Mesenchymal stem cell (in vitro differentiated cells and primary cell): ENCODE data around the gene CHMP4A.
"Not testable (repeated sequence)": the region's sequence is repeated elsewhere in the genome, so short reads cannot be mapped to it uniquely, and the experiment has no call there.

Experiments
- DNase-seq: peaks from one replicate; pipeline ENCODE4 v3.0.0-alpha.2; 2013
- H2AFZ ChIP-seq: one replicate; pipeline ENCODE4 v1.6.1; 2013; ENCODE audit warnings: low read depth, mild to moderate bottlenecking, control low read depth, inconsistent platforms, low read length, moderate library complexity
- H2AK5ac ChIP-seq: 2 replicates; pipeline ENCODE4 v1.6.1; 2013; ENCODE audit warnings: low read length, moderate library complexity, mild to moderate bottlenecking, inconsistent platforms; ENCODE audit not compliant: severe bottlenecking
- H2BK120ac ChIP-seq: one replicate; pipeline ENCODE4 v1.6.1; 2013; ENCODE audit warnings: low read depth, mild to moderate bottlenecking, inconsistent platforms, low read length, moderate library complexity
- H2BK12ac ChIP-seq, 2 experiments: one replicate each; pipeline ENCODE4 v1.6.1; 2013; ENCODE audit warnings: inconsistent platforms in 2 of 2, low read length in 2 of 2, mild to moderate bottlenecking in 2 of 2, moderate library complexity in 2 of 2, control low read depth in 1 of 2
- H2BK15ac ChIP-seq: one replicate; pipeline ENCODE4 v1.6.1; 2013; ENCODE audit warnings: mild to moderate bottlenecking, low read depth, inconsistent platforms; ENCODE audit not compliant: poor library complexity, severe bottlenecking
- H2BK5ac ChIP-seq: 2 replicates; pipeline ENCODE4 v1.6.1; 2013; ENCODE audit warnings: low read depth, mild to moderate bottlenecking, low read length, control low read depth, inconsistent platforms; ENCODE audit not compliant: poor library complexity, severe bottlenecking
- H3K14ac ChIP-seq, 2 experiments: one replicate each; pipeline ENCODE4 v1.6.1; 2013; ENCODE audit warnings: inconsistent platforms in 2 of 2, low read length in 2 of 2, control low read depth in 1 of 2, mild to moderate bottlenecking in 1 of 2, moderate library complexity in 1 of 2
- H3K18ac ChIP-seq, 2 experiments: one replicate each; pipeline ENCODE4 v1.6.1; 2013; ENCODE audit warnings: inconsistent platforms in 2 of 2, low read length in 2 of 2, control low read depth in 1 of 2, low read depth in 1 of 2, mild to moderate bottlenecking in 1 of 2
- H3K23ac ChIP-seq, 2 experiments: one replicate each; pipeline ENCODE4 v1.6.1; 2013; ENCODE audit warnings: inconsistent platforms in 2 of 2, low read length in 2 of 2, mild to moderate bottlenecking in 2 of 2, moderate library complexity in 2 of 2, control low read depth in 1 of 2
- H3K27ac ChIP-seq: 2 replicates; pipeline ENCODE4 v1.5.1; 2013; ENCODE audit warnings: mild to moderate bottlenecking, moderate library complexity, low read length, control low read depth, inconsistent platforms; ENCODE audit not compliant: poor library complexity, severe bottlenecking
- H3K27me3 ChIP-seq, 2 experiments: 2 replicates each; pipeline versions ENCODE4 v1.6.1 to v1.7.0; 2013; ENCODE audit warnings: low read length in 2 of 2, mild to moderate bottlenecking in 2 of 2, moderate library complexity in 2 of 2, control low read depth in 1 of 2, inconsistent platforms in 1 of 2; ENCODE audit not compliant: control insufficient read depth in 1 of 2, insufficient read depth in 1 of 2
- H3K36me3 ChIP-seq, 2 experiments: 2 replicates each; pipeline versions ENCODE4 v1.6.1 to v1.7.0; 2013; ENCODE audit warnings: low read length in 2 of 2, control low read depth in 1 of 2, inconsistent platforms in 1 of 2, low read depth in 1 of 2, mild to moderate bottlenecking in 1 of 2; ENCODE audit not compliant: insufficient read depth in 2 of 2, control insufficient read depth in 1 of 2
- H3K4ac ChIP-seq, 2 experiments: one replicate each; pipeline ENCODE4 v1.6.1; 2013; ENCODE audit warnings: inconsistent platforms in 2 of 2, low read length in 2 of 2, mild to moderate bottlenecking in 2 of 2, moderate library complexity in 2 of 2, control low read depth in 1 of 2, low read depth in 1 of 2
- H3K4me1 ChIP-seq: 2 replicates; pipeline ENCODE4 v1.6.1; 2013; ENCODE audit warnings: low read depth, low read length, control low read depth; ENCODE audit not compliant: control insufficient read depth, insufficient read depth
- H3K4me2 ChIP-seq: 2 replicates; pipeline ENCODE4 v1.6.1; 2013; ENCODE audit warnings: low read length, mild to moderate bottlenecking, inconsistent platforms; ENCODE audit not compliant: poor library complexity, severe bottlenecking
- H3K4me3 ChIP-seq, 2 experiments: 2 replicates each; pipeline versions ENCODE4 v1.5.1 to v1.7.0; 2013; ENCODE audit warnings: low read length in 2 of 2, mild to moderate bottlenecking in 2 of 2, control low read depth in 1 of 2, low read depth in 1 of 2; ENCODE audit not compliant: insufficient read depth in 1 of 2
- H3K79me1 ChIP-seq: replicated peaks from 2 replicates; pipeline ENCODE4 v1.6.1; 2013; ENCODE audit warnings: mild to moderate bottlenecking, control low read depth, low read length, inconsistent platforms; ENCODE audit not compliant: poor library complexity, severe bottlenecking
- H3K9ac ChIP-seq: 2 replicates; pipeline ENCODE4 v1.7.0; 2013; ENCODE audit warnings: mild to moderate bottlenecking, low read length, moderate library complexity
- H3K9me3 ChIP-seq: 2 replicates; pipeline ENCODE4 v1.7.0; 2013; ENCODE audit warnings: mild to moderate bottlenecking, low read length; ENCODE audit not compliant: control insufficient read depth
- H4K8ac ChIP-seq: one replicate; pipeline ENCODE4 v1.6.1; 2013; ENCODE audit warnings: inconsistent platforms, mild to moderate bottlenecking, low read length, moderate library complexity
- H4K91ac ChIP-seq: one replicate; pipeline ENCODE4 v1.6.1; 2013; ENCODE audit warnings: mild to moderate bottlenecking, low read length, inconsistent platforms
- WGBS: methylation state at CpG from one replicate; pipeline ENCODE4 v1.1.7; 2013; ENCODE audit warnings: mixed read lengths; 5-methylcytosine and 5-hydroxymethylcytosine counted together

The CHMP4A gene

DNA sequence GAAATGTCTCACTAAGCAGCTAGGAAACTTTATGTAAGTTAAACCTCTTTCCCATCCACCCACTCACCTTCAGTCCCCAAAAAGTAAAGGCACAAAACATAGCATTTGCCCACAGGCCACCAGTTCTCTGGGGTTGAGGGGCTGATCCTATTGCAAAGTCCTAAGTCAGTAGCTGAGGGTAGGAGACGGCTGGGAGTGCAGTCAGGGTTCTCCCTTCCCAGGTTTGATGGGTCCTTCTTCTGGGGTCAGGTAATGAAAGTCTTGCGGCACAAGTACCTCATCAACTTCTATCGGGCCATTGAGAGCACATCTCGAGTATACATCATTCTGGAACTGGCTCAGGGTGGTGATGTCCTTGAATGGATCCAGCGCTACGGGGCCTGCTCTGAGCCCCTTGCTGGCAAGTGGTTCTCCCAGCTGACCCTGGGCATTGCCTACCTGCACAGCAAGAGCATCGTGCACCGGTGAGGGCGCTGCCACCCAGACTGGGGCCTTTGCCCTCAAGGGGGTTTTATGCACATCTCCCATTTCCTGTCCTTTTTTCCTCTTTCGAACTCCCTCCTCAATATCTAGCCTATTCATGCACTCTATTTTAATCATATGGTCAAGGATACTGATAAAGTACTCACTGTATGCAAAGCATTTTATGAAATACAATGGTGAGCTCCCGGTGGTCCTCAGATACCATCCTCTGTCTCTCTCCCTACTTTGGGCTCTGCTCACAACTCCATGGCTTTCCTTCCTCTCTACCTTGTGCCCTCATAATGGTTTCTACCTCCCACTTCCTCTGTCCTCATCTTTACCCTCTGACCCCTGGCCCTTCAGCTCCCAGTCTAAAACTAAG, 6.8 kb downstream of the CHMP4A start:
- Histone ChIP-seq H2BK5ac (no peak overlapping the region), H3K4me2 (no peak overlapping the region), H3K9ac (no peak overlapping the region), H3K4me1 (peaks cover 3% of the 10 kb centered on the region), H3K23ac (no peak overlapping the region), H2BK120ac (no peak overlapping the region), H3K79me1 (peaks cover 39% of the 10 kb centered on the region), H3K4me3 (no peak overlapping the region), H3K9me3 (peaks cover 3% of the 10 kb centered on the region), H3K4ac (no peak overlapping the region), H3K27ac (no peak overlapping the region), H3K27me3 (no peaks in the 10 kb centered on the region), H2BK12ac (no peak overlapping the region), H3K18ac (no peak overlapping the region), H3K14ac (no peak overlapping the region), H4K8ac (no peak overlapping the region), H2BK15ac (no peak overlapping the region), H2AK5ac (no peak overlapping the region), H3K36me3 (peaks cover 48 to 81% of the 10 kb centered on the region in 2 experiments), H2AFZ (no peak overlapping the region), H4K91ac (no peak overlapping the region)
- WGBS: over 99% methylated on average over 11 of the region's 11 CpGs
- DNase-seq: no peak

DNA sequence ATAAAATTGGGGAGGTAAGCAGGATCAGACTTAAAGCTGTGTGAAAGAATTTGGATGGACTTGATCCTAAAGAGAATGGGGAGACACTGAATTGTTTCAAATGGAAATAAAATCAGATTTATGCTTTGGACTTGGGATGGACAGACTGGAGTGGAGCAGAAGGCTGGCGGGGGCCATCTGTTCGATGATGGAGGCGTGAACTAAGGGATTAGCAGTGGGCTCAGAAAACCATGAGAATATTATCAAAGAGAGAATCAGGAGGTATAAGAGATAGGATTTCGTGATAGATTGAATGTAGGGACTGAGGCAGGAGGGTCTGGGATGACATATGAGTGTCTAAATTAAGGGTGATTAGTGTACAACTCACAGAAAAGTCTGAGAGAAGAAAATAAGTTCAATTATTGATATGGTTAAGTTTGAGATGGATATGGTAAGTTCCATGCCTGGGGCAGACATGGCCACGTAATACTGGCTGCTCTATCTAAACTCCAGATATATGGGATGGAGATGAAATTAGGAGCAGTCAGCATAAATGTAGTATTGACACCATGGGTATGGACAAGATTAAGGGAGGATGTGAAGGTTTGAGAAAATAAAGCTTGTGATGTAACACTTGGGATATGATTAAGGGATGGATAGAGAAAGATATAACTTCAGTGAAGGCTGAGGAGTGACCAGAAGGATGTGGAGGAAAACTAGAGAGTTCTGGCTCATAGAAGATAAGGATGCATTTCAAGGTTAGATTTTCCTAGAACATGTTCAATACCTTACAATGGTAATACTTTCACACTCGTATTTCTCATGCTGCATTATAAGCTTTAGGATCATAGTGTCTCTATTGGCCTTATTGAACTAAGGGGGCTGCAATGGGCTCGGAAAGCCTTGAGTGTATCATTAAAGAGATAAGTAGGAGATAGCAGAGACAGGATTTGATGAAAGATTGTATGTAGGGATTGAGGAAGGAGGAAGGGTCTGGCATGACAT, 8.8 kb downstream of the CHMP4A start:
- DNase-seq: no peak
- peaks cover 39 to 68% of the 10 kb centered on the region in 2 experiments for H3K36me3 ChIP-seq
- H3K27me3 ChIP-seq: no peaks in the 10 kb centered on the region
- H3K4me3 ChIP-seq: no peak overlapping the region
- no peak overlapping the region for H3K9ac ChIP-seq
- H2BK5ac ChIP-seq: no peak overlapping the region
- H2BK12ac ChIP-seq: no peak overlapping the region
- H3K18ac ChIP-seq: no peak overlapping the region
- H2BK15ac ChIP-seq: no peak overlapping the region
- peaks cover 32% of the 10 kb centered on the region for H3K79me1 ChIP-seq
- no peak overlapping the region for H3K27ac ChIP-seq
- no peak overlapping the region for H2AFZ ChIP-seq
- no peak overlapping the region for H3K23ac ChIP-seq
- H4K8ac ChIP-seq: no peak overlapping the region
- H2BK120ac ChIP-seq: no peak overlapping the region
- no peak overlapping the region for H2AK5ac ChIP-seq
- no peak overlapping the region for H4K91ac ChIP-seq
- 98% methylated on average over 7 of the region's 7 CpGs for WGBS
- H3K14ac ChIP-seq: no peak overlapping the region
- no peak overlapping the region for H3K4ac ChIP-seq
- no peak overlapping the region for H3K4me2 ChIP-seq
- no peaks in the 10 kb centered on the region for H3K4me1 ChIP-seq
- H3K9me3 ChIP-seq: peaks cover 3% of the 10 kb centered on the region

DNA sequence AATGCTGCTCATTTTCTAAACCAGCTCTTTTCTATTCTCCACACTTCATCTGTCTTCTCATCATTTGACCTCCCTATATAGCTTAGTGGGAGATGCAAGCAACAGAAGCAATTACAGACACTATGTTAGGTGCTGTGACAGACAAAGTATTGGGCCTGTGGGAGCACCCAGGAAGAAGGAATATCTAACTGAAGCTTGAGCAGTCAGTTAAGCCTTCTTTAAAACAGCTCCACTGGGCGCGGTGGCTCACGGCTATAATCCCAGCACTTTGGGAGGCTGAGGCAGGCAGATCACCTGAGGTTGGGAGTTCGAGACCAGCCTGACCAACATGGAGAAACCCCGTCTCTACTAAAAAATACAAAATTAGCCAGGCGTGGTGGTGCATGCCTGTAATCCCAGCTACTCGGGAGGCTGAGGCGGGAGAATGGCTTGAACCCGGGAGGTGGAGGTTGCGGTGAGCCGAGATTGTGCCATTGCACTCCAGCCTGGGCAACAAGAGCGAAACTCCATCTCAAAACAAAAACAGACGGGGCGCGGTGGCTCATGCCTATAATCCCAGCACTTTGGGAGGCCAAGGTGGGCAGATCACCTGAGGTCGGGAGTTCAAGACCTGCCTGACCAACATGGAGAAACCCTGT, 9.9 kb downstream of the CHMP4A start:
- H2BK15ac ChIP-seq, H3K4me3 ChIP-seq, H3K14ac ChIP-seq, H2AK5ac ChIP-seq, H3K4ac ChIP-seq, H3K9ac ChIP-seq, H2BK5ac ChIP-seq, H3K4me2 ChIP-seq, H3K23ac ChIP-seq, H3K27me3 ChIP-seq, H4K91ac ChIP-seq, H2BK12ac ChIP-seq, H3K9me3 ChIP-seq, H2BK120ac ChIP-seq, H3K27ac ChIP-seq, H3K18ac ChIP-seq, H2AFZ ChIP-seq, H3K4me1 ChIP-seq, DNase-seq, H4K8ac ChIP-seq: not testable (repeated sequence)
- Histone ChIP-seq H3K79me1 (peaks cover 31% of the 10 kb centered on the region), H3K36me3 (peaks cover 35 to 66% of the 10 kb centered on the region in 2 experiments)
- 96% methylated on average over 12 of the region's 16 CpGs for WGBS
